Measurements from ENCODE around the gene LSM14B.

LSM14B gene

DNA sequence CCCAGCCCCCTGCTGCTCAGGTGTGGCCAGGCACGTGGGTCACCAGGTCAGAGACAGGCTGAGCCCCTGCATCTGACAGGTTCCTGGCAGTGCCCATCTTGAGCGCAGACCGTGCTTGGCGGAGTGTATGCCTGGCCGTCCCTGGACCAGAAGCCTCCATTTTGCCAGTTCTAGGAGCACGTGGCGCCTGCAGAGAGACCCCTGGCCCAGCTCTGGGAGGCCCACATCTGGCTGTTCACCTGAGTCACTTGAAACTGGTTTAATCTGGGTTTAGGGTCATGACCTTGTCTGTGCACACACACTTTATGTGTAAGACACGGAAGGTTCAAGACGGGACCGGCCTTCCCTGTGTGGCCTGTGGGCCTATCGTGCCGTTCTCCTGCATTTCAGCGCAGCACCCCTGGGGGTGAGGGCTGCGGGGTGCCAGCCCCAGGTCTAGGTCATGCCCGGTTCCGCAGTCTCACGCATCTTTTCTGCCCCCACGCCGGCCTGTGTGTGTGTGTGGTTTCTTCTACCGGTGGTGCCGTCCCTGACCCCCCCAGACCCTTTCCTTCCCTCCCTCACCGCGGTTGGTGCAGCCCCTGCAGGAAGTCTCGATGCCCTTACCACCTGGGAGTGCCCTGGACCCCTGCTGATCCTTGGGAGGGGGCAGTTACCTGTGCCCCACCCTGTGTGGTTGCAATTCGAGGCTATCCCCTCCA, 35.3 kb downstream of the LSM14B start:
- no peak overlapping the region for H3K4me3 ChIP-seq (ENCODE audit: low read depth, low read length)
- TF ChIP-seq, protein P1, sequence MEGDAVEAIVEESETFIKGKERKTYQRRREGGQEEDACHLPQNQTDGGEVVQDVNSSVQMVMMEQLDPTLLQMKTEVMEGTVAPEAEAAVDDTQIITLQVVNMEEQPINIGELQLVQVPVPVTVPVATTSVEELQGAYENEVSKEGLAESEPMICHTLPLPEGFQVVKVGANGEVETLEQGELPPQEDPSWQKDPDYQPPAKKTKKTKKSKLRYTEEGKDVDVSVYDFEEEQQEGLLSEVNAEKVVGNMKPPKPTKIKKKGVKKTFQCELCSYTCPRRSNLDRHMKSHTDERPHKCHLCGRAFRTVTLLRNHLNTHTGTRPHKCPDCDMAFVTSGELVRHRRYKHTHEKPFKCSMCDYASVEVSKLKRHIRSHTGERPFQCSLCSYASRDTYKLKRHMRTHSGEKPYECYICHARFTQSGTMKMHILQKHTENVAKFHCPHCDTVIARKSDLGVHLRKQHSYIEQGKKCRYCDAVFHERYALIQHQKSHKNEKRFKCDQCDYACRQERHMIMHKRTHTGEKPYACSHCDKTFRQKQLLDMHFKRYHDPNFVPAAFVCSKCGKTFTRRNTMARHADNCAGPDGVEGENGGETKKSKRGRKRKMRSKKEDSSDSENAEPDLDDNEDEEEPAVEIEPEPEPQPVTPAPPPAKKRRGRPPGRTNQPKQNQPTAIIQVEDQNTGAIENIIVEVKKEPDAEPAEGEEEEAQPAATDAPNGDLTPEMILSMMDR (IDR thresholded peaks at IDR 0.05; ENCODE audit: low read depth, low read length, missing control alignments): no peak
- in situ Hi-C loops (cut with HindIII; ENCODE audit: low sequenced_read_pairs): no loop called here
- DNase-seq (ENCODE audit: low read depth): no peak

- in situ Hi-C loops (cut with HindIII; ENCODE audit: low sequenced_read_pairs): no loop called here
- TF ChIP-seq, protein P1 (IDR thresholded peaks at IDR 0.05; ENCODE audit: low read depth, low read length, missing control alignments): no peak
- DNase-seq (ENCODE audit: low read depth): no peak
- H3K4me3 ChIP-seq (ENCODE audit: low read depth, low read length): no peak overlapping the region
These were observed 35.8 kb downstream of the LSM14B start for GRCh38 chr20:62158088-62158400.

DNA sequence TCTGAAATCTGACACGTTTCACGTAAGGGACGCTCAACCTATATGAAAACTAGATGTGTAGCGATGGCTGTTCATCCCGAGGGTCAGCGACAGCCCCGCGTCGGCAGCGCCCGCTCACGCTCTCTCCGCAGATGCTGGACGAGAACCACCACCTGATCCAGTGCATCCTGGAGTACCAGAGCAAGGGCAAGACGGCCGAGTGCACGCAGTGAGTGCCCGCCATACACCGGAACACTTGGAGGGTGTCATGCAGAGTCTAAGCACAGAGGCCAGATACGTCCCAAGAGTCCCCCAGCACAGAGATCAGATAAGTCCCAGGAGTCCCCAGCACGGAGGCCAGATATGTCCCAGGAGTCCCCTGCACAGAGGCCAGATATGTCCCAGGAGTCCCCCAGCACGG, 36.3 kb downstream of the LSM14B start:
- TF ChIP-seq, protein P1 (IDR thresholded peaks at IDR 0.05; ENCODE audit: low read depth, low read length, missing control alignments): no peak
- in situ Hi-C loops (cut with HindIII; ENCODE audit: low sequenced_read_pairs): no loop called here
- no peak overlapping the region for H3K4me3 ChIP-seq (ENCODE audit: low read depth, low read length)
- DNase-seq (ENCODE audit: low read depth): no peak

GRCh38 chr20:62159052-62159451, 36.8 kb downstream of the LSM14B start:
- no peak for DNase-seq (ENCODE audit: low read depth)
- in situ Hi-C loops (cut with HindIII; ENCODE audit: low sequenced_read_pairs): no loop called here
- TF ChIP-seq, protein P1 (IDR thresholded peaks at IDR 0.05; ENCODE audit: low read depth, low read length, missing control alignments): no peak
- H3K4me3 ChIP-seq (ENCODE audit: low read depth, low read length): no peak overlapping the region

GRCh38 chr20:62159839-62160238, 37.6 kb downstream of the LSM14B start:
- H3K4me3 ChIP-seq (ENCODE audit: low read depth, low read length): no peak overlapping the region
- TF ChIP-seq, protein P1 (IDR thresholded peaks at IDR 0.05; ENCODE audit: low read depth, low read length, missing control alignments): no peak
- no peak for DNase-seq (ENCODE audit: low read depth)
- in situ Hi-C loops (cut with HindIII; ENCODE audit: low sequenced_read_pairs): no loop called here

DNA sequence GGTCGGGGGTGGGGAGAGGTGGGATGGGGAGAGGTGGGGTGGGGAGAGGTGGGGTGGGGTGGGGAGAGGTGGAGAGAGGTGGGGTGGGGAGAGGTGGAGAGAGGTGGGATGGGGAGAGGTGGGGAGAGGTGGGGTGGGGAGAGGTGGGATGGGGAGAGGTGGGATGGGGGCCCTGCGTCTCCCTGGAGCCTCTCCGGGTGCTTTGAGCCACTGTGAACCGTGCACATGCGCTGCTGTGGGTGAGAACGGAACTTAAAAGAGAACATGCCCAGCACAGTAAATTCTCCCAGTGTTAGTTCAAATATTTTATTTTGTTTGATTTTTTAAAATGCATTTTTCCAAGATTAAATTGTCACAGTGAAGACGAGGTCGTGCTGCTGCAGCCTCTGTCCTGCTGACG, 38.0 kb downstream of the LSM14B start:
- no peak overlapping the region for H3K4me3 ChIP-seq (ENCODE audit: low read depth, low read length)
- TF ChIP-seq, protein P1 (IDR thresholded peaks at IDR 0.05; ENCODE audit: low read depth, low read length, missing control alignments): no peak
- in situ Hi-C loops (cut with HindIII; ENCODE audit: low sequenced_read_pairs): no loop called here
- no peak for DNase-seq (ENCODE audit: low read depth)

Data from astrocyte of the cerebellum (primary cell).